ENCODE data around the gene IL22RA2.
"Not testable (repeated sequence)": the region's sequence is repeated elsewhere in the genome, so short reads cannot be mapped to it uniquely, and the experiment has no call there.

The IL22RA2 gene

GRCh38 chr6:137217801-137218472 is 44.5 kb upstream of the IL22RA2 start:
- Histone ChIP-seq H3K36me3 (replicated peaks) (no peaks in the 10 kb centered on the region), H3K27me3 (replicated peaks) (no peaks in the 10 kb centered on the region), H3K27ac (peak overlapping the region; percentile 94), H3K4me3 (ENCODE audit: low read depth, low read length) (peak overlapping the region; percentile 96)
- no peak for TF ChIP-seq CTCF (IDR thresholded peaks at IDR 0.05; ENCODE audit: low read depth, low read length, missing control alignments)
- in situ Hi-C loops (cut with HindIII; ENCODE audit: low pct_ligation_motif_present, low sequenced_read_pairs): no loop called here
- DNase-seq: no peak

- no peak for DNase-seq
- no peak overlapping the region for H3K4me3 ChIP-seq (ENCODE audit: low read depth, low read length)
- H3K27me3 ChIP-seq (replicated peaks): no peaks in the 10 kb centered on the region
- in situ Hi-C loops (cut with HindIII; ENCODE audit: low pct_ligation_motif_present, low sequenced_read_pairs): no loop called here
- no peaks in the 10 kb centered on the region for H3K36me3 ChIP-seq (replicated peaks)
- no peak for TF ChIP-seq CTCF (IDR thresholded peaks at IDR 0.05; ENCODE audit: low read depth, low read length, missing control alignments)
- H3K27ac ChIP-seq: no peak overlapping the region
Observed at GRCh38 chr6:137216875-137217553, 43.6 kb upstream of the IL22RA2 start.

- no peaks in the 10 kb centered on the region for H3K36me3 ChIP-seq (replicated peaks)
- in situ Hi-C loops (cut with HindIII; ENCODE audit: low pct_ligation_motif_present, low sequenced_read_pairs): no loop called here
- no peak for TF ChIP-seq CTCF (IDR thresholded peaks at IDR 0.05; ENCODE audit: low read depth, low read length, missing control alignments)
- no peaks in the 10 kb centered on the region for H3K27me3 ChIP-seq (replicated peaks)
- no peak overlapping the region for H3K27ac ChIP-seq
- no peak for DNase-seq
- H3K4me3 ChIP-seq (ENCODE audit: low read depth, low read length): no peak overlapping the region
Observed at GRCh38 chr6:137216106-137216505, 42.7 kb upstream of the IL22RA2 start.

GRCh38 chr6:137215630-137216029 is 42.2 kb upstream of the IL22RA2 start:
- H3K4me3 ChIP-seq (ENCODE audit: low read depth, low read length); DNase-seq; H3K36me3 ChIP-seq (replicated peaks); H3K27me3 ChIP-seq (replicated peaks); in situ Hi-C loops (cut with HindIII; ENCODE audit: low pct_ligation_motif_present, low sequenced_read_pairs); H3K27ac ChIP-seq: not testable (repeated sequence)

DNA sequence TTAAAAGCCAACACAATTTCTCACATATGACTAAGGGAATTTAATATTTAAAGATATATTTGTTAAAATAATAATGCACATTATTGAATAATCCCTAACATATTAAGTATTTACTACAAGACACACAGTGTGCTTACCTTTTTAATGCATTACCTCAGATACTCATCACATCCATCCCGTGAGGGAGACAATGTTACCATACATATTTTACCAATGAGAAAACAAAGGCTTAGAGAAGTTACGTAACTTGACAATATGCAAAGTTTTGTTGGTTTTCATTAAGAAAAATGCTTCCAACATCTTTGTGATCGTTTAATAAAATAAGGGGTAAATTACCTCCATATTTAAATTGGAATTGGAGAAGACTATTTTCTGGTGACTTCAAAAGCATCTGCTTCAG is 41.5 kb upstream of the IL22RA2 start:
- Histone ChIP-seq H3K27ac (no peak overlapping the region), H3K36me3 (replicated peaks) (no peaks in the 10 kb centered on the region), H3K4me3 (ENCODE audit: low read depth, low read length) (no peak overlapping the region), H3K27me3 (replicated peaks) (no peaks in the 10 kb centered on the region)
- TF ChIP-seq CTCF (IDR thresholded peaks at IDR 0.05; ENCODE audit: low read depth, low read length, missing control alignments): no peak
- no peak for DNase-seq
- in situ Hi-C loops (cut with HindIII; ENCODE audit: low pct_ligation_motif_present, low sequenced_read_pairs): no loop called here

DNA sequence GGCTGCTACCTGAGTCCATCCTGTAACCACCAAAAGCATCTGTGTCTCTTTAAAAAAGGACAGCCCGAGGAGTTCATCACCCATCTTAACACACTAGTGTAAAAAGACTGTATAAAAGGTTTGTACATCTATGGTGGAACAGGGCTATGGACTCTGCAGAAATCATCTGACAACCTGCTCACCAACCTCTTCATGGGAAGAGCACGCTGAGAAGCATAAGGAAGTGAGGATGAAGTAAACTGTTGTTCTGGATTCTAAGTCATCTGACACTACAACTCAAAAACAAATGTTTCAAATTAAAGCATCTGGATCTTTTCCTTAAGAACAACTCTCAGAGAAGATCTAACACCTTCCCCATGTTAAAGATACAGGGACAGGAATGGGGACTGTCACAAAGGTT is 40.4 kb upstream of the IL22RA2 start:
- in situ Hi-C loops (cut with HindIII; ENCODE audit: low pct_ligation_motif_present, low sequenced_read_pairs): no loop called here
- no peaks in the 10 kb centered on the region for H3K36me3 ChIP-seq (replicated peaks)
- no peak overlapping the region for H3K27ac ChIP-seq

More for the DNA sequence above, 40.4 kb upstream of the IL22RA2 start:
- TF ChIP-seq CTCF (IDR thresholded peaks at IDR 0.05; ENCODE audit: low read depth, low read length, missing control alignments): no peak
- DNase-seq: no peak
- H3K27me3 ChIP-seq (replicated peaks): no peaks in the 10 kb centered on the region
- H3K4me3 ChIP-seq (ENCODE audit: low read depth, low read length): no peak overlapping the region
